Esophagus (tissue), 2 donors: Measurements from ENCODE around the gene KRTAP4-12. TPM values are rescaled to one million over a fixed set of nuclear protein-coding genes. Genes with fewer than 3 reads are reported as not detected.
"Not testable (repeated sequence)": the region's sequence is repeated elsewhere in the genome, so short reads cannot be mapped to it uniquely, and the experiment has no call there.

Experiments
- H3K27ac ChIP-seq, 2 donors: one replicate each; pipeline ENCODE4 v1.5.1; 2013; ENCODE audit warnings: low read depth in 2 of 2, mild to moderate bottlenecking in 2 of 2, inconsistent platforms in 1 of 2, low read length in 1 of 2, moderate library complexity in 1 of 2
- H3K27me3 ChIP-seq, 2 donors: one replicate each; pipeline ENCODE4 v1.6.1; 2013; ENCODE audit warnings: low read length in 2 of 2, control low read depth in 1 of 2, mild to moderate bottlenecking in 1 of 2; ENCODE audit not compliant: insufficient read depth in 2 of 2, control insufficient read depth in 1 of 2
- H3K36me3 ChIP-seq, 2 donors: one replicate each; pipeline ENCODE4 v1.6.1; 2013; ENCODE audit warnings: low read length in 1 of 2; ENCODE audit not compliant: control insufficient read depth in 2 of 2, insufficient read depth in 2 of 2
- H3K4me1 ChIP-seq, 2 donors: one replicate each; pipeline ENCODE4 v1.6.1; 2013; ENCODE audit warnings: low read length in 1 of 2; ENCODE audit not compliant: control insufficient read depth in 2 of 2, insufficient read depth in 2 of 2
- H3K4me3 ChIP-seq, 2 donors: one replicate each; pipeline ENCODE4 v1.5.1; 2013; ENCODE audit warnings: low read length in 2 of 2, mild to moderate bottlenecking in 2 of 2, low read depth in 1 of 2, moderate library complexity in 1 of 2
- H3K9me3 ChIP-seq, 2 donors: one replicate each; pipeline ENCODE4 v1.6.1; 2013; ENCODE audit warnings: mild to moderate bottlenecking in 2 of 2, low read depth in 1 of 2, low read length in 1 of 2, moderate library complexity in 1 of 2; ENCODE audit not compliant: control insufficient read depth in 2 of 2, insufficient read depth in 1 of 2
- WGBS, 2 donors: extraction: QIAGEN DNeasy Blood & Tissue Kit; methylation state at CpG; one replicate each; pipeline ENCODE4 v1.1.7; 2013; 5-methylcytosine and 5-hydroxymethylcytosine counted together
- polyA plus RNA-seq, 2 donors: library from polyadenylated mRNA; stranded (reverse); fragments of 200-250 nt; gene quantifications; one replicate each; pipeline ENCODE4 v1.2.3, GENCODE V29; 2013
- donor health status: healthy with polysubstance abuse.
- donor health status: Bipolar disorder and iron deficiency.

Gene KRTAP4-12
- polyA plus RNA-seq, 2 donors, result not detected

DNA sequence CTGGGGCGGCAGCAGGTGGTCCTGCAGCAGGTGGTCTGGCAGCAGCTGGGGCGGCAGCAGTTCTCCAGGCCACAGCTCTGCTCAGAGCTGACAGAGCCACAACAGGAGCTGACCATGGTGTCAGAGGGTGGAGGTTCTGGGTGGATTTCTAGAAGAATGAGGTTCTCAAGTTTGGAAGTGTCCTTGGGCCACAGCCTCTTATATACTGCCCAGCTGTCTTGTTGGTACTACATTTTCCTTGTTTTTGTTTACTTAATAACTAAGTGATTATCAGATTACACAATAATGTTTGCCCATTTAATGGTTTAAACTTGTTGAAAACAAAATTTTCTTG is 25.6 kb upstream of the KRTAP4-12 start, which contains the start of gene KRTAP4-5:
TSS of gene KRTAP4-5 (minus strand) at position 174 of the 334 bp plus-strand sequence. CDS start at position 116, 58 bp downstream.
- no peak within 1 kb of the TSS for H3K27ac ChIP-seq
- no peak within 1 kb of the TSS for H3K4me3 ChIP-seq
- H3K36me3 ChIP-seq, result no peaks in the 10 kb centered on the region
- no peaks in the 10 kb centered on the region for H3K4me1 ChIP-seq
- WGBS, 2 donors, result 52 to 64% methylated on average over 2 of the region's 2 CpGs
- H3K27me3 ChIP-seq, result peaks cover 0 to 3% of the 10 kb centered on the region in 2 donors
- H3K9me3 ChIP-seq, result no peaks in the 10 kb centered on the region

- WGBS, 2 donors, result 77 to 87% methylated on average over 10 of the region's 10 CpGs
- not testable (repeated sequence) for H3K4me1 ChIP-seq, H3K27ac ChIP-seq, H3K9me3 ChIP-seq, H3K27me3 ChIP-seq, H3K4me3 ChIP-seq, H3K36me3 ChIP-seq
Observed at GRCh38 chr17:41148971-41149651, 25.1 kb upstream of the KRTAP4-12 start.

- H3K9me3 ChIP-seq, result peaks cover 0 to 2% of the 10 kb centered on the region in 2 donors
- no peak overlapping the region for H3K27ac ChIP-seq
- 91 to 97% methylated on average over 2 of the region's 2 CpGs for WGBS, 2 donors
- H3K27me3 ChIP-seq, result no peaks in the 10 kb centered on the region
- H3K4me1 ChIP-seq, result no peaks in the 10 kb centered on the region
- H3K4me3 ChIP-seq, result no peak overlapping the region
- H3K36me3 ChIP-seq, result no peaks in the 10 kb centered on the region
Observed at GRCh38 chr17:41147531-41148204, 23.7 kb upstream of the KRTAP4-12 start.

DNA sequence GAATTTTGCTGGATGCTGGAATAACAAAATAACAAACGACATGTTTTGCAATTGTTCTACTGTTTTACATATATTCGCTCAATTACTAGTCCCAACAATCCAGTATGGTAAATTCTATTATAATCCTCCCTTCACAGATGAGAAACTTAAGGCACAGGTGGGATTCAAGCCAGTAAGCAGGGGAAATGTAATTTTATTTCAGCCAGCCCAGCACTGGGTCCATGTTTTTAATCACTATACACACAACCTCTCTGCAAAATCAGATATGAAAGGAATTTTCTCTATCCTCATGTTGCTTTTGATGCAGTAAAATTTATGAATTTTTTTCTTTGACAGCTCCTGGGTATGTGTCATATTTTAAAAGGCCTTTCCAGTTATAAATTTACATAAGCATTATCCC is 21.3 kb upstream of the KRTAP4-12 start:
- Histone ChIP-seq H3K9me3 (peaks cover under 1 to 2% of the 10 kb centered on the region in 2 donors), H3K4me3 (no peak overlapping the region), H3K27me3 (no peaks in the 10 kb centered on the region), H3K27ac (no peak overlapping the region), H3K36me3 (no peaks in the 10 kb centered on the region), H3K4me1 (no peaks in the 10 kb centered on the region)
- 91 to 92% methylated on average over 2 of the region's 2 CpGs for WGBS, 2 donors

DNA sequence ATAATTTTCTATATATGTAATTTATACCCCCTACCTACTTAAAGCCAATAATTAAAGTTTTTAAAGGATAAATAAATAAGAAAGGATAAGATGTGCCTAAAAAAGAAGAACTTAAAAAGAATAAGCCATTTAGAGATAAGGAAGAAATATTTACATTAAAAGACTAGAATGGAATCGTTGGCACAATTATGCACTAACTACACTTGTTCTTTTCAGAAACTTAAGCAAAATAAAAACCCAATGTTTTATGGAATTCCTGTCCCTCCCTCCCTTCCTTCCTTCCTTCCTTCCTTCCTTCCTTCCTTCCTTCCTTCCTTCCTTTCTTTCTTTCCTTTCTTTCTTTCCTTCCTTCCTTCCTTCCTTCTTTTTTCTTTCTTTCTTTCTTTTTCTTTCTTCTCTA is 20.9 kb upstream of the KRTAP4-12 start:
- no peaks in the 10 kb centered on the region for H3K4me1 ChIP-seq
- WGBS, 2 donors, result 77 to 86% methylated on average over 1 of the region's 1 CpG

DNA sequence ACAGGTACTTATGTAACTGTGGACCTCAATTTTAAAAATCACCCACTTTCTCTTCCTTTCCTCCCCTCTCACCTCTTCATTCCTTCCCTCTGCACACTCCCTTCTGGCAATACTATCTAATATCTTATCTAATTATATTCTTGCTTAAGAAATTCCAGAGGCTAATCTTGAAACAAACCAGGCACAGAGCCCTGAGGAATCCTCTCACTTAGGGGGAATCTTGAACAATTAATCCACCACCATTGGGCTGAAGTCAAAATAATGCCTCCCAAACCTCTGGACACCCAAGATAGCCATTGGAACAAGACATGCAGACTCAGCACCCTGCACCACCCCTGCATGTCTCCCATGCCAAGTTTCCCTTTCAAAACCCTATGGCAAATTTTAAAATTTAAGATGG is 17.4 kb upstream of the KRTAP4-12 start:
- no peaks in the 10 kb centered on the region for H3K4me1 ChIP-seq
- no peaks in the 10 kb centered on the region for H3K36me3 ChIP-seq
- H3K27me3 ChIP-seq, result no peaks in the 10 kb centered on the region
- no peak overlapping the region for H3K4me3 ChIP-seq
- peaks cover 6 to 8% of the 10 kb centered on the region in 2 donors for H3K9me3 ChIP-seq
- no peak overlapping the region for H3K27ac ChIP-seq

More for the DNA sequence above, 20.9 kb upstream of the KRTAP4-12 start:
- Histone ChIP-seq H3K36me3 (no peaks in the 10 kb centered on the region), H3K9me3 (peaks cover 5 to 6% of the 10 kb centered on the region in 2 donors), H3K4me3 (no peak overlapping the region), H3K27ac (no peak overlapping the region), H3K27me3 (no peaks in the 10 kb centered on the region)

GRCh38 chr17:41140360-41141131 is 16.6 kb upstream of the KRTAP4-12 start, which contains the start of gene KRTAP4-6:
Gene KRTAP4-6 (minus strand): TSS chr17:41140544. CDS start chr17:41140487, 57 bp downstream.
- peaks cover 6 to 8% of the 10 kb centered on the region in 2 donors for H3K9me3 ChIP-seq
- no peaks in the 10 kb centered on the region for H3K4me1 ChIP-seq
- 82 to 83% methylated on average over 6 of the region's 6 CpGs for WGBS, 2 donors
- H3K4me3 ChIP-seq, result no peak within 1 kb of the TSS
- H3K27me3 ChIP-seq, result no peaks in the 10 kb centered on the region
- H3K27ac ChIP-seq, result no peak within 1 kb of the TSS
- H3K36me3 ChIP-seq, result no peaks in the 10 kb centered on the region

GRCh38 chr17:41139865-41140264 is 15.9 kb upstream of the KRTAP4-12 start:
- H3K4me1 ChIP-seq, H3K4me3 ChIP-seq, H3K27me3 ChIP-seq, H3K9me3 ChIP-seq, H3K27ac ChIP-seq, H3K36me3 ChIP-seq: not testable (repeated sequence)
- 84 to 90% methylated on average over 12 of the region's 12 CpGs for WGBS, 2 donors

GRCh38 chr17:41133880-41134735 is 10.1 kb upstream of the KRTAP4-12 start:
- Histone ChIP-seq H3K4me1 (no peaks in the 10 kb centered on the region), H3K27me3 (no peaks in the 10 kb centered on the region), H3K36me3 (no peaks in the 10 kb centered on the region), H3K27ac (no peak overlapping the region), H3K4me3 (no peak overlapping the region), H3K9me3 (no peaks in the 10 kb centered on the region)
- WGBS, 2 donors, result 53 to 56% methylated on average over 2 of the region's 2 CpGs
